Brain microvascular endothelial cell (primary cell): ENCODE data around the gene LIN52.

Experiments used
- DNase-seq: peaks from one replicate; pipeline ENCODE4 v3.0.0-alpha.2; 2020
- H3K27ac ChIP-seq: fragments of 250-450 bp; sonication (Bioruptor Pico); 2 replicates; pipeline ENCODE4 v1.5.1; 2020; ENCODE audit warnings: mild to moderate bottlenecking, moderate library complexity
- H3K27me3 ChIP-seq: fragments of 250-450 bp; sonication (Bioruptor Pico); replicated peaks from 2 replicates; pipeline ENCODE4 v1.5.1; 2020; ENCODE audit warnings: mild to moderate bottlenecking
- H3K36me3 ChIP-seq: fragments of 250-450 bp; sonication (Bioruptor Pico); replicated peaks from 2 replicates; pipeline ENCODE4 v1.5.1; 2020; ENCODE audit warnings: mild to moderate bottlenecking
- H3K4me3 ChIP-seq: 2 replicates; pipeline ENCODE4 v1.5.1; 2011; ENCODE audit warnings: low read depth, mild to moderate bottlenecking, control low read depth, low read length, moderate library complexity
- in situ Hi-C: cut with HindIII; loops from 2 replicates; pipeline ENCODE4 v1.10.0; 2017; ENCODE audit warnings: low sequenced_read_pairs, low pct_ligation_motif_present
- TF ChIP-seq, protein P1 (sequence below): IDR thresholded peaks from 2 replicates; pipeline ENCODE4 v1.5.1; 2011; ENCODE audit warnings: low read depth, mild to moderate bottlenecking, moderate library complexity, low read length, control low read depth, inconsistent platforms; ENCODE audit errors: missing control alignments

LIN52 gene

DNA sequence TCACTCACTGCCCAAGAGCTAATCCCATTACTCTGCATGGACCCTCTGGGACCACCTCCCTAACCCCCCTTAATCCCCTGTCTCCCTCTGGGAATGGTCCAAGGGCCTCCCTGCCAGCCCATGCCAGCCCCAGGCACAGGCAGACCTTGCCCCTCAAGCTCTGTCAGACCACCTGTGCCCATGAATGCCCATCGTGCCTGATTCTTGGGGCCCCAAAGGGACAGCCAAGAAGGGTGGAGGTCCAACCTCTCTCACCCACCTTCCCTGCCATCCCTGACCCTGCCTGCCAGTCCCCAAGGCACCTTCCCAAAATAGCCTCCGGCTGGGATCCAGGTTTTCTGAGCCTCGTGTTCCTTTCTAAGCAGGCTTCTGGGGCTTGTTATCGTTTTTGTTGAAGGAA is 133.7 kb downstream of the LIN52 start:
- in situ Hi-C loops, result no loop called here
- Histone ChIP-seq H3K27me3 (peaks cover 11% of the 10 kb centered on the region), H3K4me3 (no peak overlapping the region), H3K27ac (no peak overlapping the region), H3K36me3 (no peaks in the 10 kb centered on the region)
- TF ChIP-seq, protein P1, sequence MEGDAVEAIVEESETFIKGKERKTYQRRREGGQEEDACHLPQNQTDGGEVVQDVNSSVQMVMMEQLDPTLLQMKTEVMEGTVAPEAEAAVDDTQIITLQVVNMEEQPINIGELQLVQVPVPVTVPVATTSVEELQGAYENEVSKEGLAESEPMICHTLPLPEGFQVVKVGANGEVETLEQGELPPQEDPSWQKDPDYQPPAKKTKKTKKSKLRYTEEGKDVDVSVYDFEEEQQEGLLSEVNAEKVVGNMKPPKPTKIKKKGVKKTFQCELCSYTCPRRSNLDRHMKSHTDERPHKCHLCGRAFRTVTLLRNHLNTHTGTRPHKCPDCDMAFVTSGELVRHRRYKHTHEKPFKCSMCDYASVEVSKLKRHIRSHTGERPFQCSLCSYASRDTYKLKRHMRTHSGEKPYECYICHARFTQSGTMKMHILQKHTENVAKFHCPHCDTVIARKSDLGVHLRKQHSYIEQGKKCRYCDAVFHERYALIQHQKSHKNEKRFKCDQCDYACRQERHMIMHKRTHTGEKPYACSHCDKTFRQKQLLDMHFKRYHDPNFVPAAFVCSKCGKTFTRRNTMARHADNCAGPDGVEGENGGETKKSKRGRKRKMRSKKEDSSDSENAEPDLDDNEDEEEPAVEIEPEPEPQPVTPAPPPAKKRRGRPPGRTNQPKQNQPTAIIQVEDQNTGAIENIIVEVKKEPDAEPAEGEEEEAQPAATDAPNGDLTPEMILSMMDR, result no peak
- DNase-seq, result no peak

DNA sequence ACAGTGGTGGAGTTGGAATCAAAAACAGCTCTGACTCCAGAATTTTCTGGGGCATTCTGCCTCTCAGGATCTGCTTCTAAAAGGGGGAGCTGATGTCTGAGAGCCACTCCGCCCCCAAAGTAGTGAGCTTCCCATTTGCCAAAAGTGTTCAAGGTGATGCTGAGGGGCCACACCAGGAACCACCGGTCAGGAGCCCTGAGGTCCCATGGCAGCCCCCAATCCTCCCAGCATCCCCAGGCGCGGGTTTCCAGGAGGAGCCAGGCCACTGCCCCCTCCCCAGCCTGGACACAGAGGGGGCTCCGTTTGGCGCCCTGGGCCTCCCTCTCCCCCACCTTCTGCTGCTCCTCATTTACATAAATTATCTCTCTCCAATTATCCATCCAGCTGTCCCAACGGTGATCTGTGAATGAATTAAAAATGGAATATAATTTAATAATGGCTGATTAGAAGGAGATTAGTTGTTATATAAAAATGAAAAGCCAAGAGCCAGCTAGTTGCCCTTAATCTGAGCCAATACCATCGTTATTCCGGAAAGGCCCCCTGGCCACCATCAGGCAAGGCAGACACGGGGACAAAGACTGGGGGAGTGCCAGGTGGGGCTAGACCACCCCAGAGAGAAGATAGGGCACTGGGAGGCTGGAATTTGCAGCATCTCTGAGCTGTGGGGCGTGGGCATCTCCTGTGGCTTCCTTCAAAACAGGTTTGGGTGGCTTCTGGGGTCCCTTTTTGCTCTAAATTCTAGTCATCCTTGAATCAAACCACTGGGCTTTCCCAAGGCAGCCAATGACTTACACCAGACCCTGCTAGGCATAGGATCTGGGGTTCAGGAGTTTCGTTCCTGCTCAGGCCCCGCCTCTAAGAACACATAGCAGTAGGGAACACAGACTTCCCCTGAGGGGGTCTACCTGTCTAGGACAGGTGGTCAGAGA is 134.8 kb downstream of the LIN52 start:
- Histone ChIP-seq H3K4me3 (no peak overlapping the region), H3K27ac (no peak overlapping the region), H3K36me3 (no peaks in the 10 kb centered on the region), H3K27me3 (peaks cover 11% of the 10 kb centered on the region)
- no peak for DNase-seq
- in situ Hi-C loops, result no loop called here
- TF ChIP-seq, protein P1, result no peak

DNA sequence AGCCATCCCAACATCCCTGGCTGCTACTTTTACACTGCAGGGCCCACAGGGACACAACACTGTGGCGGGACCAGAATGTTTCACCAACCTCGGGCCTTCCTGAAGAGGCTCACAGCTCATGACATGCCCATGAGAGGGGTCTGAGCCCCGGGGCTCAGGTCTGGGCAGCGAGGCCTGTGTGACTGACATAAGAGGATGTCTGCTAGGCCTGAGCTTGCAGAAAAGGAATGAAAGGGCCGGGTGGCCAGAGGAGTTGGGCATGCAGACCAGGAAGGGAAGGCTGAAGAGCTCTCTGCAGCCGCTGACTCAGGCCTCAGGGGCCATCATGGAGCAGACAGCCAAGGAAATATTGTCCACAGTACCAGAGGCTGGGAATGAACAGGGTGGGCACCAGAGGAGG is 136.2 kb downstream of the LIN52 start:
- in situ Hi-C loops, result no loop called here
- no peaks in the 10 kb centered on the region for H3K36me3 ChIP-seq
- no peak overlapping the region for H3K4me3 ChIP-seq
- DNase-seq, result no peak
- H3K27ac ChIP-seq, result no peak overlapping the region
- TF ChIP-seq, protein P1, result no peak
- H3K27me3 ChIP-seq, result peaks cover 11% of the 10 kb centered on the region

DNA sequence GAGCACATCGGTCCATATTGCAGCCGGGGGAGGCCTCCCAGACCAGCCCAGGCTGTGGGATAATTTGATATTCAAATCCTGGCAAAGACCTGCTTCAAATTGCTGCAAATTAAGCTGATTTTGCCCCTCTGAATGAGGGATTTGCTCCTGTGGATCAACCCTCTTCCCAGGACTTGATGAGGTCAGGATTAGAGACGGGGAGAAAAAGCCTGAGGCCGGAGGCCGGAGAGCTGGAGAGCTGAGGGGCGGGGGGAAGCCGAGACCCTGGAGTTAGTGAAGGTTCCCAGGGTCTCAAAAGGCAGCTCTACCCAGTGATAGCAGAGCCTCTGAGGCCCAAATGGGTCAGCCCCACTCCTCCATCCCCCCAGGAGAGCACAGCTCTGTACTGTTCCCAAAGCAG is 137.0 kb downstream of the LIN52 start:
- H3K27me3 ChIP-seq, result peaks cover 11% of the 10 kb centered on the region
- no peak overlapping the region for H3K27ac ChIP-seq
- no peak for DNase-seq
- no peak overlapping the region for H3K4me3 ChIP-seq
- TF ChIP-seq, protein P1, result no peak
- H3K36me3 ChIP-seq, result no peaks in the 10 kb centered on the region
- in situ Hi-C loops, result no loop called here

DNA sequence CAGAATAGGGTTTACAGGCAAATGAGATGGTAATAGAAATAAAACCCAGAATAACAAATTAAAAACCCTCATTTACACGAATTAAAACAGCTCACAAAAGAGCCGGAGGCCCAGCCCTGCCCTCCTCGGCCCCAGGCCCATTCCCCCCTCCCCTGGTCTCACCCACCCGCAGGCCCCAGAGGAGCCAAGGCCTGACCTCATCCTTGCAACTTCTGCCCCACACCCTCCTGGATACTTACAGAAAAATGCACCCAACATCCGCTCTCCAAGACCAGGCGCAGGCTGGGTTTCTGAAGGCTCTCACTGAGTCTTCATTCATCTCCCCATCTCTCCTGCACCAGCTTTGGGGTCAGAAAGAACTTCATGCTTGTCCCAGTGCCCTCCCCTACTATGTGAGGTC is 138.3 kb downstream of the LIN52 start:
- Histone ChIP-seq H3K36me3 (no peaks in the 10 kb centered on the region), H3K27me3 (peaks cover 11% of the 10 kb centered on the region), H3K27ac (no peak overlapping the region), H3K4me3 (no peak overlapping the region)
- in situ Hi-C loops, result no loop called here
- DNase-seq, result no peak
- TF ChIP-seq, protein P1, result no peak

DNA sequence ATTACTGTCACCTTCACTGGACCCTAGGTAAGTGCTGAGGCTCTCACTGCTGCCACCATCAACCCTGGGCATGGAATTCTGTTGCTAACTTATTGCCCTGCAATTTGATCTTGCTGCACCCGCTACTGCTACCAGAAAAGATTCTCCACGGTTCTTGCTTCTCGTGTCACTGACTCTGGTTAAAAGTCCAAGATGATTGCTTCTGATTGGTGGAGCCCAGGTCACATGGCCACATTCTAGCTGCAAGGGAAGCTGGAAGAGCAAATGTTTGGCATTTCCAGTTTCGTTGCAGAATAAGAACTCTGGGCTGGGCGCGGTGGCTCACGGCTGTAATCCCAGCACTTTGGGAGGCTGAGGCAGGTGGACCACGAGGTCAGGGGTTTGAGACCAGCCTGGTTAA is 147.0 kb downstream of the LIN52 start:
- no peak for DNase-seq
- in situ Hi-C loops, result no loop called here
- TF ChIP-seq, protein P1, result no peak
- Histone ChIP-seq H3K27me3 (peaks cover 7% of the 10 kb centered on the region), H3K4me3 (no peak overlapping the region), H3K36me3 (no peaks in the 10 kb centered on the region), H3K27ac (no peak overlapping the region)
